SK-N-SH (cell line): ENCODE results near the gene CDK5R2. TPM values are rescaled to one million over a fixed set of nuclear protein-coding genes. Genes with fewer than 3 reads are reported as not detected.

Experiments used
- CTCF ChIA-PET: fragments of 300-600, 350-600 bp; formaldehyde crosslinking; extraction: SDS; loops from one replicate; lab custom pipeline; 2021; lab: Yijun Ruan, JAX
- POLR2A ChIA-PET: fragments of 350-600 bp; sonication (Branson Sonifier 250); formaldehyde crosslinking; extraction: SDS; loops from one replicate; lab custom pipeline; 2020; ENCODE audit warnings: antibody characterized with exemption, inconsistent platforms; lab: Yijun Ruan, JAX
- DNase-seq: peaks from one replicate; pipeline ENCODE4 v3.0.0; 2012
- H2AFZ ChIP-seq: fragments of 200-600 bp; sonication (generic); 2 replicates; pipeline ENCODE4 v1.8.1; 2016; ENCODE audit warnings: antibody characterized with exemption, mild to moderate bottlenecking, low read depth
- H3F3A ChIP-seq: fragments of 200-600 bp; sonication (generic); replicated peaks from 2 replicates; pipeline ENCODE3; 2016; ENCODE audit warnings: antibody characterized with exemption, mild to moderate bottlenecking; ENCODE audit not compliant: insufficient read depth
- H3K27ac ChIP-seq, 2 experiments: fragments of 200-500 bp in 1 of 2; fragments of 200-600 bp in 1 of 2; sonication (Bioruptor generic) in 1 of 2; sonication (generic), shearing (Covaris generic) in 1 of 2; 2 replicates each; pipeline versions ENCODE4 v1.5.1 to v1.6.1; 2014 to 2016; ENCODE audit warnings: low read depth in 2 of 2, inconsistent platforms in 1 of 2, low read length in 1 of 2, mild to moderate bottlenecking in 1 of 2, mixed read lengths in 1 of 2
- H3K27me3 ChIP-seq: fragments of 200-600 bp; sonication (generic), shearing (Covaris generic); 2 replicates; pipeline ENCODE4 v1.6.1; 2016; ENCODE audit warnings: mixed run types; ENCODE audit not compliant: insufficient read depth
- H3K36me3 ChIP-seq, 2 experiments: fragments of 200-500 bp in 1 of 2; fragments of 200-600 bp in 1 of 2; sonication (Bioruptor generic) in 1 of 2; sonication (generic) in 1 of 2; replicated peaks in 1 of 2; 2 replicates each; pipeline versions ENCODE3 to v1.5.1; 2014 to 2016; ENCODE audit warnings: low read length in 1 of 2, mild to moderate bottlenecking in 1 of 2; ENCODE audit not compliant: insufficient read depth in 2 of 2, control insufficient read depth in 1 of 2
- H3K4me1 ChIP-seq, 2 experiments: fragments of 200-500 bp in 1 of 2; fragments of 200-600 bp in 1 of 2; sonication (Bioruptor generic) in 1 of 2; sonication (generic), shearing (Covaris generic) in 1 of 2; 2 replicates each; pipeline versions ENCODE4 v1.5.1 to v1.6.1; 2014 to 2016; ENCODE audit warnings: low read depth in 1 of 2, low read length in 1 of 2, mixed run types in 1 of 2; ENCODE audit not compliant: insufficient read depth in 2 of 2, control insufficient read depth in 1 of 2
- H3K4me2 ChIP-seq: fragments of 200-600 bp; sonication (generic), shearing (Covaris generic); 2 replicates; pipeline ENCODE4 v1.6.1; 2017; ENCODE audit warnings: mixed run types
- H3K4me3 ChIP-seq, 2 experiments: fragments of 200-500 bp in 1 of 2; fragments of 200-600 bp in 1 of 2; sonication (Bioruptor generic) in 1 of 2; sonication (generic), shearing (Covaris generic) in 1 of 2; 2 replicates each; pipeline versions ENCODE4 v1.5.1 to v1.8.1; 2014 to 2016; ENCODE audit warnings: low read depth in 2 of 2, inconsistent platforms in 1 of 2, low read length in 1 of 2, mild to moderate bottlenecking in 1 of 2, mixed read lengths in 1 of 2, moderate library complexity in 1 of 2
- H3K79me2 ChIP-seq: fragments of 200-600 bp; sonication (generic); 2 replicates; pipeline ENCODE4 v1.8.1; 2017; ENCODE audit warnings: mild to moderate bottlenecking; ENCODE audit not compliant: insufficient read depth
- H3K9ac ChIP-seq: fragments of 200-600 bp; sonication (generic); 2 replicates; pipeline ENCODE4 v1.6.1; 2017; ENCODE audit warnings: mixed run types
- H3K9me2 ChIP-seq: fragments of 200-600 bp; sonication (generic); 2 replicates; pipeline ENCODE4 v1.6.1; 2017; ENCODE audit warnings: mixed run types
- H3K9me3 ChIP-seq: fragments of 200-600 bp; sonication (generic); 2 replicates; pipeline ENCODE4 v1.6.1; 2017; ENCODE audit warnings: mixed run types, mild to moderate bottlenecking, moderate library complexity
- H4K20me1 ChIP-seq: fragments of 200-600 bp; sonication (generic); 2 replicates; pipeline ENCODE4 v1.6.1; 2017; ENCODE audit warnings: mild to moderate bottlenecking, mixed run types; ENCODE audit not compliant: insufficient read depth
- CHD2 ChIP-seq: fragments of 150-350 bp; IDR thresholded peaks from 2 replicates; pipeline ENCODE4 v1.6.1; 2018; ENCODE audit warnings: low read length; ENCODE audit not compliant: partially characterized antibody
- EP300 ChIP-seq, 2 experiments: IDR thresholded peaks; 2 replicates each; pipeline versions ENCODE4 v1.4.0 to v1.6.1; 2012; ENCODE audit warnings: borderline replicate concordance in 1 of 2, low read depth in 1 of 2, low read length in 1 of 2
- FOXM1 ChIP-seq: IDR thresholded peaks from 2 replicates; pipeline ENCODE4 v1.4.0; 2012; ENCODE audit warnings: low read depth, mild to moderate bottlenecking
- GABPA ChIP-seq: IDR thresholded peaks from 2 replicates; pipeline ENCODE4 v1.4.0; 2012; ENCODE audit warnings: low read depth, mild to moderate bottlenecking
- JUND ChIP-seq: IDR thresholded peaks from 2 replicates; pipeline ENCODE4 v1.4.0; 2012
- MXI1 ChIP-seq: IDR thresholded peaks from 2 replicates; pipeline ENCODE4 v1.6.1; 2012; ENCODE audit warnings: mild to moderate bottlenecking, low read depth, low read length, improper control_type of control experiment
- NRF1 ChIP-seq: IDR thresholded peaks from 2 replicates; pipeline ENCODE4 v1.6.1; 2012; ENCODE audit warnings: low read depth, mild to moderate bottlenecking, low read length
- POLR2AphosphoS5 ChIP-seq: IDR thresholded peaks from 2 replicates; pipeline ENCODE4 v1.6.1; 2012; ENCODE audit warnings: low read depth, low read length
- RAD21 ChIP-seq: IDR thresholded peaks from 2 replicates; pipeline ENCODE4 v1.6.1; 2012; ENCODE audit warnings: mild to moderate bottlenecking, low read length
- RFX5 ChIP-seq: IDR thresholded peaks from 2 replicates; pipeline ENCODE4 v1.6.1; 2012; ENCODE audit warnings: mild to moderate bottlenecking, improper control_type of control experiment, low read length
- SMC3 ChIP-seq: IDR thresholded peaks from 2 replicates; pipeline ENCODE4 v1.6.1; 2012; ENCODE audit warnings: low read depth, low read length, improper control_type of control experiment
- YY1 ChIP-seq: IDR thresholded peaks from 2 replicates; pipeline ENCODE4 v1.4.0; 2012; ENCODE audit warnings: low read depth, mild to moderate bottlenecking
- WGBS: methylation state at CpG from one replicate; pipeline ENCODE4 v1.1.6; 2017; ENCODE audit warnings: low lambda C conversion rate; 5-methylcytosine and 5-hydroxymethylcytosine counted together
- polyA plus RNA-seq, 3 experiments: library from polyadenylated mRNA; depleted of rRNA; stranded (reverse); fragments of >200 nt; gene quantifications; 2 replicates each; pipeline ENCODE4 v1.2.3, GENCODE V29; 2012
- TF ChIP-seq, protein P1 (sequence below): fragments of 200-600 bp; sonication (generic); IDR thresholded peaks from 2 replicates; pipeline ENCODE4 v1.6.1; 2017; ENCODE audit warnings: antibody characterized with exemption, mild to moderate bottlenecking, moderate library complexity
- TF ChIP-seq, protein P2 (sequence below): IDR thresholded peaks from 2 replicates; pipeline ENCODE4 v1.4.0; 2012; ENCODE audit warnings: low read depth, borderline replicate concordance
- TF ChIP-seq, protein P3 (sequence below): fragments of 150-350 bp; IDR thresholded peaks from 2 replicates; pipeline ENCODE4 v1.6.1; 2017; ENCODE audit warnings: antibody characterized with exemption, low read length, low read depth, borderline replicate concordance

The CDK5R2 gene
- polyA plus RNA-seq, 1 of the 3 experiments (the other 2 are of a cell fraction), result 0.26 TPM

DNA sequence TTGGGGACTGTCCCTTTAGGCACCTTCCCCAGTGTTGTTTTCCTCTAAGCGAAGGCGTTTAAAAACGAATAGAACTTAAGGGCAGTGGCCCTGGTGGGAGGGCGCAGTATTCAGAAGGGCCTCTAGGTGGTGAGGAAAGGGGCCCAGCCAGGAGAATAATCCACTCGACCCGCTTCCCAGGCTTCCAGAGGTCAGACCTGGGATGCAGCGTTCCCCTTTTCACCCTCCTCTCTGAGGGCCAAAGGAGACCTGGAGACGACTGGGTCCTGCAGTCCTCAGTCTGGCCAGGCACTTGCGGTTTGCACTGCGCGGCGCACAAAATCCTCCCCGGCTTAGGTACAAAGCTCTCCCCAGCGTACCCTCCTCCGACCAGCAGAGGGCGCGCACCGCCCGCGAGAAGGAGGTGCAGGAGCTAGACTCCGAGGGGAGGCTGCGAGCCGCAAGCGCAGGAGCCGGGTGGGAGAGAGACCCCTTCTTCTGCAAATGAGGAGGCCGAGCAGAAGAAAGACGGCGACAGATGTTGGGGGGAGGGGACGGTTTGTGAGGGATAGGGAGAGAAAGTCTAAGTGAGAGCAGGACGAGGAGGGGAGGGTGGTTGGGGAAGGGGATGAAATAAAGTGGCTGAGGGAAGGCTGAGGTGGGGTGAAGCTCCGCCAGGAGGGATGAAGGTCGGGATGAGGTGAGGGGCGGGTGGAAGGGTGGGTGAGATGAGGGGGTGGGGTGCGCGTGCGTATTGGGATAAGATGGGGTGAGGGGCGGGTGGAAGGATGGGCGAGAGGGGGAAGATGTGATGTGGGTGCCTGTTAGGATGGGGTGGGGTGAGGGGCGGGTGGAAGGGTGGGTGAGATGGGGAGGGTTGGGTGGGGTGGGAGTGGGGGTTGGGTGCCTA, 20.6 kb downstream of the CDK5R2 start:
- ChIA-PET POLR2A (interaction anchor here (0.6 to 6.4 kb wide), 6 partner anchors 13 to 143 kb away, joined by 3 to 89 read pairs (median 4); no protein-coding TSS in a partner anchor), CTCF (interaction anchor here (0.6 to 12.4 kb wide), 87 partner anchors 8 to 373 kb away, joined by 3 to 208 read pairs (median 5); partner anchors contain the start of genes CDK5R2, CFAP65, CRYBA2 and DNAJB2)
- H2AFZ ChIP-seq, result peak overlapping the region; percentile 85; the same call in 1 of the 2 replicates
- H3K4me2 ChIP-seq, result peak overlapping the region; percentile 85
- no peak overlapping the region for H3K9ac ChIP-seq
- no peaks in the 10 kb centered on the region for H3K79me2 ChIP-seq
- peak overlapping the region in 1 of 2 experiments; percentile 69; a peak in 2 of 4 replicates for H3K27ac ChIP-seq
- H3F3A ChIP-seq, result no peaks in the 10 kb centered on the region
- 25% methylated on average over 28 of the region's 39 CpGs for WGBS
- no peaks in the 10 kb centered on the region for H3K9me2 ChIP-seq
- TF ChIP-seq SMC3 (peak; percentile 59), CHD2 (peak; percentile 55), FOXM1 (no peak), EP300 (IDR thresholded peaks at IDR 0.05; ENCODE audit: borderline replicate concordance in 1 of 2, low read depth in 1 of 2, low read length in 1 of 2) (no peak), MXI1 (peak; percentile 23; the same call in 1 of the 2 replicates), JUND (no peak), POLR2AphosphoS5 (no peak), GABPA (no peak), NRF1 (0 out of 2 replicates have a peak, but pooled peaks have one; percentile 19), YY1 (no peak), RAD21 (peak; percentile 80), RFX5 (no peak)
- TF ChIP-seq, protein P1, sequence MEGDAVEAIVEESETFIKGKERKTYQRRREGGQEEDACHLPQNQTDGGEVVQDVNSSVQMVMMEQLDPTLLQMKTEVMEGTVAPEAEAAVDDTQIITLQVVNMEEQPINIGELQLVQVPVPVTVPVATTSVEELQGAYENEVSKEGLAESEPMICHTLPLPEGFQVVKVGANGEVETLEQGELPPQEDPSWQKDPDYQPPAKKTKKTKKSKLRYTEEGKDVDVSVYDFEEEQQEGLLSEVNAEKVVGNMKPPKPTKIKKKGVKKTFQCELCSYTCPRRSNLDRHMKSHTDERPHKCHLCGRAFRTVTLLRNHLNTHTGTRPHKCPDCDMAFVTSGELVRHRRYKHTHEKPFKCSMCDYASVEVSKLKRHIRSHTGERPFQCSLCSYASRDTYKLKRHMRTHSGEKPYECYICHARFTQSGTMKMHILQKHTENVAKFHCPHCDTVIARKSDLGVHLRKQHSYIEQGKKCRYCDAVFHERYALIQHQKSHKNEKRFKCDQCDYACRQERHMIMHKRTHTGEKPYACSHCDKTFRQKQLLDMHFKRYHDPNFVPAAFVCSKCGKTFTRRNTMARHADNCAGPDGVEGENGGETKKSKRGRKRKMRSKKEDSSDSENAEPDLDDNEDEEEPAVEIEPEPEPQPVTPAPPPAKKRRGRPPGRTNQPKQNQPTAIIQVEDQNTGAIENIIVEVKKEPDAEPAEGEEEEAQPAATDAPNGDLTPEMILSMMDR, result peak; percentile 98
- TF ChIP-seq, protein P2, sequence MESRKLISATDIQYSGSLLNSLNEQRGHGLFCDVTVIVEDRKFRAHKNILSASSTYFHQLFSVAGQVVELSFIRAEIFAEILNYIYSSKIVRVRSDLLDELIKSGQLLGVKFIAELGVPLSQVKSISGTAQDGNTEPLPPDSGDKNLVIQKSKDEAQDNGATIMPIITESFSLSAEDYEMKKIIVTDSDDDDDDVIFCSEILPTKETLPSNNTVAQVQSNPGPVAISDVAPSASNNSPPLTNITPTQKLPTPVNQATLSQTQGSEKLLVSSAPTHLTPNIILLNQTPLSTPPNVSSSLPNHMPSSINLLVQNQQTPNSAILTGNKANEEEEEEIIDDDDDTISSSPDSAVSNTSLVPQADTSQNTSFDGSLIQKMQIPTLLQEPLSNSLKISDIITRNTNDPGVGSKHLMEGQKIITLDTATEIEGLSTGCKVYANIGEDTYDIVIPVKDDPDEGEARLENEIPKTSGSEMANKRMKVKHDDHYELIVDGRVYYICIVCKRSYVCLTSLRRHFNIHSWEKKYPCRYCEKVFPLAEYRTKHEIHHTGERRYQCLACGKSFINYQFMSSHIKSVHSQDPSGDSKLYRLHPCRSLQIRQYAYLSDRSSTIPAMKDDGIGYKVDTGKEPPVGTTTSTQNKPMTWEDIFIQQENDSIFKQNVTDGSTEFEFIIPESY, result no peak
- TF ChIP-seq, protein P3, sequence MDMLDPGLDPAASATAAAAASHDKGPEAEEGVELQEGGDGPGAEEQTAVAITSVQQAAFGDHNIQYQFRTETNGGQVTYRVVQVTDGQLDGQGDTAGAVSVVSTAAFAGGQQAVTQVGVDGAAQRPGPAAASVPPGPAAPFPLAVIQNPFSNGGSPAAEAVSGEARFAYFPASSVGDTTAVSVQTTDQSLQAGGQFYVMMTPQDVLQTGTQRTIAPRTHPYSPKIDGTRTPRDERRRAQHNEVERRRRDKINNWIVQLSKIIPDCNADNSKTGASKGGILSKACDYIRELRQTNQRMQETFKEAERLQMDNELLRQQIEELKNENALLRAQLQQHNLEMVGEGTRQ, result no peak
- no peaks in the 10 kb centered on the region for H3K36me3 ChIP-seq
- H4K20me1 ChIP-seq, result no peaks in the 10 kb centered on the region
- H3K4me3 ChIP-seq, result peak overlapping the region; percentile 45 to 75
- peaks cover 28% of the 10 kb centered on the region for H3K27me3 ChIP-seq
- H3K4me1 ChIP-seq, result peaks cover 0 to 28% of the 10 kb centered on the region in 2 experiments; a peak in 1 of 4 replicates
- DNase-seq, result peak; percentile 88
- no peaks in the 10 kb centered on the region for H3K9me3 ChIP-seq
